ENCODE data around the gene SUSD2.

SUSD2 gene

GRCh38 chr22:24186892-24187670 is 5.8 kb downstream of the SUSD2 start:
- no peak for DNase-seq (ENCODE audit: extremely low read depth, low read depth)
- no peak for TF ChIP-seq CTCF (IDR thresholded peaks at IDR 0.05; ENCODE audit: low read depth, low read length)

DNA sequence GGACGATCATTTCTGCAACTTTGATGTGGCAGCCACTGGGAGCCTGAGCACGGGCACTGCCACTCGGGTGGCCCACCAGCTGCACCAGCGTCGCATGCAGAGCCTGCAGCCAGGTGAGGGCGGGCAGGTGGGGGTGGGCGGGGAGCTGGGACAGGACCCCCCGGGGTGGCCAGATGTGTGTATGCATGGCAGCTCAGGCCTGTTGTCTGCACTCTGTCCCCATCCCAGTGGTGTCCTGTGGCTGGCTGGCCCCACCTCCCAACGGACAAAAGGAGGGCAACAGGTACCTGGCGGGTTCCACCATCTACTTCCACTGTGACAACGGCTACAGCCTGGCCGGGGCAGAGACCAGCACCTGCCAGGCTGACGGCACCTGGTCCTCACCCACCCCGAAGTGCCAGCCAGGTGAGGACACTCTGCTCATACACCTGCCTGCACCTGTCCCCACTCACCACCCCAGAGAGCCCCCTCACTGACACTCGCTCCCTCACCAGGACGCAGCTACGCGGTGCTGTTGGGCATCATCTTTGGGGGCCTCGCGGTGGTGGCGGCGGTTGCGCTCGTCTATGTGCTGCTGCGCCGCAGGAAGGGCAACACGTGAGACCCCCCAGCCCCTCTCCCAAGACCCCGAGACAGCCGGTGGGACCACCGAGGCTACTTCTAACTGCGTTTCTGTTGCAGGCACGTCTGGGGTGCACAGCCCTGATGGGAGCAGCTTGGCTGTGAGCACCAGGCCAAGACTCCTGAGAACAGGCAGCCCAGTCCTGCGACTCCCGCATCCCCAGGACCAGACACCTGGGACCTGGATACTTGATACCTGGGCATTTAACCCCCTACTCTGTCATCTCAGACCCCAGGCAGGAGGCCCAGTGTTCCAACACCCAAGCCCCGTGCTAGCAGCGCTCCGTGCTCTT is 6.7 kb downstream of the SUSD2 start:
- DNase-seq (ENCODE audit: extremely low read depth, low read depth), result no peak
- no peak for TF ChIP-seq CTCF (IDR thresholded peaks at IDR 0.05; ENCODE audit: low read depth, low read length)

DNA sequence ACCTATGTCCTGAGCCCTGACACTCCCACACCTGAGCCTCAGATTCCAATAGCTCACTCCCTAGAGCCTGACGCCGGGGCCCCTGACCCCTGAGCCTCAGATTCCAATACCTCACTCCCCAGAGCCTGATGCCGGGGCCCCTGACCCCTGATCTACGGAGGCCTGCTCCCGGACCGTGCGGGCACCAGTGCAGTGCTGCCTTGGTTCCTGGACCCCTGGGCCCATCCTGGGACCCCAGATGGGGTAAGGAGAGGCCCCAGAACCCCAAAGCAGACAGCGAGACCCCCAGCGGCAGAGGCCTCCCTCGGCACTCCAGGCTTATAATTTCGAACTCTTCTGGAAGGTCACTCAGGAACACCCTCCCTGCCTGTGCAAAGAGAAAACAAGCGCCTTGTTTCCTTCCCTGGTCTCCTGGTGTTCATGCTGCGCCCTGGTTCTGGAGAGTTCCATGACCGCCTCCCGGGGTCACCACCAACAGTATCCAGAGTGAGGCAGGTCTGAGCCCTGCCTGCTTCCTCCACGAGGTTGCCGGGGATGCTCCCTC is 7.5 kb downstream of the SUSD2 start:
- DNase-seq (ENCODE audit: extremely low read depth, low read depth), result no peak
- TF ChIP-seq CTCF (IDR thresholded peaks at IDR 0.05; ENCODE audit: low read depth, low read length), result no peak

DNA sequence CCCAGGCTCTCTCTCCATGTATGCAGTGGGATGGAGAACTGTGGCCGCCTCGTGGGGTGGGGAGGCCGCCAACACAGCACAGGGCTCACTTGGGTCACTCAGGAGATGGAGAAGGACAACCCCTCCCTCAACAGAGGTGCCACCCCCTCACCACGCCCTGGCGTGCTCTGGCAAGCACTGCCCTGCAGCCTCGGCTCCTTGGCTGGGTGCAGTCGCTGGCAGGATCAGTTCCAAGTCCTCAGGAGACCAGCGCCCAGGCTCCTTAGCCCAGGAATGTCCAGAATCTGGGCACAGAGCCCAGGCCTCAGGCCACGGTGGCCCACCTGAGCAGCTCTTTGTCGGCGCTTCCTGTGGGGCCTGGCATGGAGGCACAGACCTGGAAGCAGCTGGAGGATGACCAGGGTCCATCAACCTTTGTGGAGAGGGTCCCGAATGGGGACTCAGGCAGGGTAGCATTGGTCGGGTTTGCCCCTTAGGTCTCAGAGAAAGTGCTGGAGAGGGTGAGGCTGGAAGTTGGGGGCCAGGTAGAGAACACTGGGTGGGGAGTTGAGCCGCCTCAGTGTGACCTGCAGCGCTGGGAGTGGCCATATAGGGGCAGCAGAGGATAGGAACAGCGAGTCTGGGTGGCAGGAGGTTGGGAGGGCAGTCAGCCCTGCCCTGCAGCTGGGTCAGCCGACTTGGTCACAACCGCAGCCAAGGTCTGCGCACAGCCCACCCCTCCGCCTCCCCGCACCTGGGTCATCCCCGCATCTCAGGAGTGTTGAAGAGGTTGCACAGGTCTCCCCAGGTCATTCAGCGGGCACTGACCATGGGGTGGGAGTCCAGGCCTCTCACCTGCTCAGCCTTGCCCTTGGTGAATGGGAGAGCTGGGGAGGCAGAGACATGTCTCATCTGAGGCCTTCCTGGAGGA is 8.2 kb downstream of the SUSD2 start:
- peak; percentile 96 for TF ChIP-seq CTCF (IDR thresholded peaks at IDR 0.05; ENCODE audit: low read depth, low read length)
- peak; percentile 24 for DNase-seq (ENCODE audit: extremely low read depth, low read depth)

- no peak for DNase-seq (ENCODE audit: extremely low read depth, low read depth)
- TF ChIP-seq CTCF (IDR thresholded peaks at IDR 0.05; ENCODE audit: low read depth, low read length), result no peak
Measured at GRCh38 chr22:24190159-24190540, 8.9 kb downstream of the SUSD2 start.

DNA sequence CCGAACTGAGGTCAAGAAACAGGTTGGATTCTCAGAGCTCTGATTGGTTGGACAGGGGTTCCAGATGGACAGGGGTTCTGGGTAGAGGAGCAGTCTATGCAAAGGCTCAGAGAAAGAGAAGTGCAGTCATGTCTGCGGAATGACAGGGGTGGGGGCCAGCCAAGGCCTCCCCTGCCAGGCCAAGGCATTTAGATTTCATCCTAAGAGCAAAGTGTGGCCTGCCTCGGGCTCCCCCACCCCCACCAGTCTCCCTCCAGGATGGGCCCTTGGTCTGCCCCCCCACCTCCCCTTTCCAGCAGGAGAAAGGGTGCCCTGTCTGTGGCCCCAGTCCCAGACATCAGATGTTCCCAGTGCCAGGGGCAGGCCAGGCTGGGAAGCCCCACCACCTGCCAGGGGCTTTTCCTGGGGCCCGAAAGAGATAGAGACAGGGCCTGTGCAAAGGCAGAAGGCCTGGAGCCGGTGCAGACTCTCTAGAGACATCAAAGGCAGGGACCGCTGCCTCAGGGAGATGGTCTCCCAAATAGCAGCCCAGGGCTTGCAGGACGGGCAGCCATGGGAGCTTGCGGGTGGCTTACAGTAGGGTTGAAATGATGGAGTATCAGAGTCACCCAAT is 9.4 kb downstream of the SUSD2 start:
- TF ChIP-seq CTCF (IDR thresholded peaks at IDR 0.05; ENCODE audit: low read depth, low read length), result no peak
- no peak for DNase-seq (ENCODE audit: extremely low read depth, low read depth)

All from AG09319 (cell line).